PC-3 (cell line): ENCODE results near the gene MRPL45.

Experiments used
- EZH2 ChIP-seq: fragments of 300-600 bp; sonication (generic); IDR thresholded peaks from one replicate; pipeline ENCODE4 v1.6.1; 2017; ENCODE audit warnings: antibody characterized with exemption, mild to moderate bottlenecking, low read length; ENCODE audit not compliant: unreplicated experiment
- TF ChIP-seq, protein P1 (sequence below): fragments of 300-600 bp; sonication (generic); conservative IDR thresholded peaks from 2 replicates; pipeline ENCODE4 v1.5.1; 2017; ENCODE audit warnings: antibody characterized with exemption, low read depth, mild to moderate bottlenecking, low read length

DNA sequence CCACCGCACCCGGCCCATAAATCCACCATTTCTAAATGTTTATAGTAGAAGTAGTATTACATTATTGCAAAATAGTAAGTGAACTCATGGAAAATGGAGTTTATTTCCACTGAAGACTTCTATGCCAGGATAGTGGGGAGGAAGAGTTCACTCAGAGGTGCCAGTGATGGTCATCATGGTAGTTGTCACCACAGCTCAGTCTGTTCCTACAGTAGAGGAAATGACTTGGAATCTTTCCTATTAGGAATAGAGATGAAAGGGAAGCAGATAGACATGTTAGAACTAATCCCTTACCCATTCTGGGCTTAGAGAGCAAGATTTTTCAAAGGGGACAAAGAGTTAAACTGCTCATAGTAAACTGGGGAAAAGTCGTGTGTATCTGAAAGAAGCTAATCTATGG is 20.1 kb downstream of the MRPL45 start:
- no peak for TF ChIP-seq EZH2
- TF ChIP-seq, protein P1, sequence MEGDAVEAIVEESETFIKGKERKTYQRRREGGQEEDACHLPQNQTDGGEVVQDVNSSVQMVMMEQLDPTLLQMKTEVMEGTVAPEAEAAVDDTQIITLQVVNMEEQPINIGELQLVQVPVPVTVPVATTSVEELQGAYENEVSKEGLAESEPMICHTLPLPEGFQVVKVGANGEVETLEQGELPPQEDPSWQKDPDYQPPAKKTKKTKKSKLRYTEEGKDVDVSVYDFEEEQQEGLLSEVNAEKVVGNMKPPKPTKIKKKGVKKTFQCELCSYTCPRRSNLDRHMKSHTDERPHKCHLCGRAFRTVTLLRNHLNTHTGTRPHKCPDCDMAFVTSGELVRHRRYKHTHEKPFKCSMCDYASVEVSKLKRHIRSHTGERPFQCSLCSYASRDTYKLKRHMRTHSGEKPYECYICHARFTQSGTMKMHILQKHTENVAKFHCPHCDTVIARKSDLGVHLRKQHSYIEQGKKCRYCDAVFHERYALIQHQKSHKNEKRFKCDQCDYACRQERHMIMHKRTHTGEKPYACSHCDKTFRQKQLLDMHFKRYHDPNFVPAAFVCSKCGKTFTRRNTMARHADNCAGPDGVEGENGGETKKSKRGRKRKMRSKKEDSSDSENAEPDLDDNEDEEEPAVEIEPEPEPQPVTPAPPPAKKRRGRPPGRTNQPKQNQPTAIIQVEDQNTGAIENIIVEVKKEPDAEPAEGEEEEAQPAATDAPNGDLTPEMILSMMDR = no peak
